GM12878 (cell line): ENCODE data around the gene ARAF.

Source experiments
- NRF1 ChIP-seq: conservative IDR thresholded peaks from 2 replicates; pipeline ENCODE4 v1.6.1; 2011; ENCODE audit warnings: mild to moderate bottlenecking, low read depth, low read length, improper control_type of control experiment
- STAT1 ChIP-seq: fragments of 450-650 bp; conservative IDR thresholded peaks from 2 replicates; pipeline ENCODE4 v1.6.1; 2014; ENCODE audit warnings: antibody characterized with exemption, mild to moderate bottlenecking

DNA sequence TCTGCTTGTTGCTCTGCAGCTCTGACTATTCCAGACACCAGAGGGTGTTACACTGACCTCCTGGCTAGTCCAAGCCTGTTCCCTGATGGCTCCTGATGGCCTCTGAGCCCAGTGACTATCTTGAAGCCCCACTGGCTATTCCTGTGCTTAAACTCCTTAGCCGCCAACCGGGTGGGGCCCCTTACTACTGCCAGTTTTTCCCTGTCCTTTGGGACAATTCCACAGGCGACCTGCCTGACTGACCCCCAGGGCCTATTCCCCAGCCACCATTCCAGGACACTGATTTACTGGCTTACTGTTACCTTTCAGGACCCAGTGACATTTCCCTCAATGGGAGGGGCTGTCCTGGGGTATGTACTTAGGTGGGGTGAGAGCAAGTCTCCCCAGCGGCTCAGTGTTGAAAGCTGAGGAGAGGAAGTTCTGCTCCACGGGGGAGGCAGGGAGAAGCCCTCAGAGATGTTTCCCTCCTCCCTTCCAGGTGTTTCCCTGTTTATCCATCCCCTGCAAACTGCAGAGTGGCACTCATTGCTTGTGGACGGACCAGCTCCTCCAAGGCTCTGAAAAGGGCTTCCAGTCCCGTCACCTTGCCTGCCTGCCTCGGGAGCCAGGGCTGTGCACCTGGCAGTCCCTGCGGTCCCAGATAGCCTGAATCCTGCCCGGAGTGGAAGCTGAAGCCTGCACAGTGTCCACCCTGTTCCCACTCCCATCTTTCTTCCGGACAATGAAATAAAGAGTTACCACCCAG lies 25.2 kb downstream of the ARAF start:
- TF ChIP-seq NRF1: no peak
- TF ChIP-seq STAT1: no peak
